Smooth muscle cell (in vitro differentiated cells): ENCODE results near the gene CLN5. TPM values are rescaled to one million over a fixed set of nuclear protein-coding genes. Genes with fewer than 3 reads are reported as not detected.

ENCODE experiments used
- DNase-seq: peaks from one replicate; lab custom pipeline; 2025; ENCODE audit not compliant: unreplicated experiment; lab: John Stamatoyannopoulos, UW
- H2AFZ ChIP-seq: fragments of 200-600 bp; sonication (generic); 2 replicates; pipeline ENCODE4 v1.6.0; 2016; ENCODE audit warnings: antibody characterized with exemption, low read depth, mild to moderate bottlenecking
- H3F3A ChIP-seq: fragments of 200-600 bp; sonication (generic); 2 replicates; pipeline ENCODE4 v1.6.0; 2017; ENCODE audit warnings: antibody characterized with exemption, low read depth
- H3K27ac ChIP-seq: fragments of 200-600 bp; sonication (generic); 2 replicates; pipeline ENCODE4 v1.5.1; 2016; ENCODE audit warnings: low read depth, mild to moderate bottlenecking
- H3K27me3 ChIP-seq: fragments of 200-600 bp; sonication (generic); 2 replicates; pipeline ENCODE4 v1.6.1; 2016; ENCODE audit warnings: low read depth, mild to moderate bottlenecking
- H3K36me3 ChIP-seq: fragments of 200-600 bp; sonication (generic); 2 replicates; pipeline ENCODE4 v1.5.1; 2016; ENCODE audit warnings: low read depth
- H3K4me1 ChIP-seq: fragments of 200-600 bp; sonication (generic); 2 replicates; pipeline ENCODE4 v1.5.1; 2016; ENCODE audit warnings: low read depth
- H3K4me2 ChIP-seq: fragments of 200-600 bp; sonication (generic); 2 replicates; pipeline ENCODE4 v1.6.0; 2016; ENCODE audit warnings: mild to moderate bottlenecking
- H3K4me3 ChIP-seq: fragments of 200-600 bp; sonication (generic); 2 replicates; pipeline ENCODE4 v1.5.1; 2016; ENCODE audit warnings: mild to moderate bottlenecking
- H3K79me2 ChIP-seq: fragments of 200-600 bp; sonication (generic); 2 replicates; pipeline ENCODE4 v1.6.0; 2016; ENCODE audit warnings: low read depth, mild to moderate bottlenecking
- H3K9ac ChIP-seq: fragments of 200-600 bp; sonication (generic); 2 replicates; pipeline ENCODE4 v1.6.0; 2016; ENCODE audit warnings: low read depth
- H3K9me3 ChIP-seq: fragments of 200-600 bp; sonication (generic); replicated peaks from 2 replicates; pipeline ENCODE4 v1.5.1; 2016; ENCODE audit warnings: low read depth
- H4K20me1 ChIP-seq: fragments of 200-600 bp; sonication (generic); 2 replicates; pipeline ENCODE4 v1.6.0; 2016; ENCODE audit warnings: low read depth
- CTCF ChIP-seq: fragments of 200-600 bp; sonication (generic); IDR thresholded peaks from 2 replicates; pipeline ENCODE4 v1.5.1; 2017; ENCODE audit warnings: borderline replicate concordance, mild to moderate bottlenecking, antibody characterized with exemption; ENCODE audit not compliant: insufficient read depth, poor library complexity, severe bottlenecking
- WGBS: methylation state at CpG from one replicate; pipeline ENCODE4 v1.1.7; 2016; ENCODE audit warnings: low lambda C conversion rate; 5-methylcytosine and 5-hydroxymethylcytosine counted together
- polyA plus RNA-seq: library from polyadenylated mRNA; unstranded; fragments of >200 nt; fragmentation: Nextera tagmentation; extraction: Ambion mirVana; gene quantifications from 2 replicates; pipeline ENCODE4 v1.2.1, GENCODE V29; 2016
- total RNA-seq: library from RNA; depleted of rRNA; stranded (reverse); fragments of >200 nt; gene quantifications from 2 replicates; pipeline ENCODE4 v1.2.3, GENCODE V29; 2014

The CLN5 gene
- total and polyA plus RNA-seq, 2 experiments from 2014 or later: 17.9 to 33.5 TPM

GRCh38 chr13:76969488-76970365, 22.2 kb upstream of the CLN5 start:
- no peak overlapping the region for H3K4me3 ChIP-seq
- DNase-seq: no peak
- H4K20me1 ChIP-seq: no peaks in the 10 kb centered on the region
- no peaks in the 10 kb centered on the region for H3K79me2 ChIP-seq
- no peaks in the 10 kb centered on the region for H3K9me3 ChIP-seq
- no peak overlapping the region for H3K27ac ChIP-seq
- H2AFZ ChIP-seq: no peak overlapping the region
- no peaks in the 10 kb centered on the region for H3K4me1 ChIP-seq
- no peak overlapping the region for H3K9ac ChIP-seq
- no peaks in the 10 kb centered on the region for H3K36me3 ChIP-seq
- H3K27me3 ChIP-seq: no peaks in the 10 kb centered on the region
- H3F3A ChIP-seq: peaks cover 13% of the 10 kb centered on the region
- no peak for TF ChIP-seq CTCF
- H3K4me2 ChIP-seq: no peak overlapping the region
- 73% methylated on average over 5 of the region's 5 CpGs for WGBS

GRCh38 chr13:76971215-76971614, 20.7 kb upstream of the CLN5 start:
- Histone ChIP-seq H2AFZ (no peak overlapping the region), H4K20me1 (no peaks in the 10 kb centered on the region), H3K27ac (no peak overlapping the region), H3K9me3 (no peaks in the 10 kb centered on the region), H3K4me1 (no peaks in the 10 kb centered on the region), H3K9ac (no peak overlapping the region), H3K36me3 (no peaks in the 10 kb centered on the region), H3K27me3 (no peaks in the 10 kb centered on the region), H3F3A (peaks cover 1% of the 10 kb centered on the region), H3K79me2 (no peaks in the 10 kb centered on the region), H3K4me2 (no peak overlapping the region), H3K4me3 (no peak overlapping the region)
- no peak for TF ChIP-seq CTCF
- WGBS: 92% methylated on average over 3 of the region's 3 CpGs
- no peak for DNase-seq

GRCh38 chr13:76971851-76972829, 19.7 kb upstream of the CLN5 start:
- H3K79me2 ChIP-seq: no peaks in the 10 kb centered on the region
- no peak for DNase-seq
- no peaks in the 10 kb centered on the region for H4K20me1 ChIP-seq
- H3K9me3 ChIP-seq: no peaks in the 10 kb centered on the region
- no peak overlapping the region for H2AFZ ChIP-seq
- no peak overlapping the region for H3K9ac ChIP-seq
- no peak for TF ChIP-seq CTCF
- no peaks in the 10 kb centered on the region for H3K27me3 ChIP-seq
- WGBS: 75% methylated on average over 19 of the region's 19 CpGs
- no peak overlapping the region for H3K4me2 ChIP-seq
- H3F3A ChIP-seq: no peaks in the 10 kb centered on the region
- no peaks in the 10 kb centered on the region for H3K36me3 ChIP-seq
- no peak overlapping the region for H3K4me3 ChIP-seq
- no peak overlapping the region for H3K27ac ChIP-seq
- no peaks in the 10 kb centered on the region for H3K4me1 ChIP-seq
